ENCODE results near the gene OCA2. TPM values are rescaled to one million over a fixed set of nuclear protein-coding genes. Genes with fewer than 3 reads are reported as not detected.
"Not testable (repeated sequence)": the region's sequence is repeated elsewhere in the genome, so short reads cannot be mapped to it uniquely, and the experiment has no call there.

Gene OCA2
- polyA plus RNA-seq, 3 donors from 2014 or later, result 0.50 TPM; not detected in 2

DNA sequence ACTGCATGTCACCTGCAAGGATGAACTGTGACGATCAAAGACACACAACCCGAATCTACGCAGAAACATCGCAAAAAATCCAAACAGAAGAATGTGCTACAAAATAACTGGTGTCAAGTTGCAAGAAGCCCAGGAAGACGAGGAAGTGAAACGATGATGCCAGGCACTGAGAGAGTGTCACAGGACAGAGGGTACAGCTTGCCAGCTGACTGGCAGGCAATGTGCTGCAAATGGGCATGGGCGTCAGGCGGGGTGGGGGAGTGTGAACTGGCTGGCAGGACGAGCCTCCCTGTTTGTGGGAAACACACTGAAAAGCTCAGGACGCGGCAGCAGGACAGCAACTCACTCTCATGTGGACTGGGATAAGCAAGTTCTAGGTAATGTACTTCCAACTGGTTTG is 28.9 kb upstream of the OCA2 start:
- peaks cover 0 to 2% (median 2%) of the 10 kb centered on the region in 3 donors for H3K27me3 Mint-ChIP-seq (ENCODE audit: low read depth in 3 of 3)
- H3K36me3 Mint-ChIP-seq, result peaks cover 11 to 27% (median 15%) of the 10 kb centered on the region in 3 donors
- H3K4me3 Mint-ChIP-seq, result no peak overlapping the region
- peak overlapping the region in 1 of 6 donors; percentile 61 for H3K27ac Mint-ChIP-seq
- no peaks in the 10 kb centered on the region for H3K9me3 Mint-ChIP-seq
- peaks cover 4 to 7% of the 10 kb centered on the region in 2 donors for H3K4me1 Mint-ChIP-seq
- DNase-seq, result no peak

DNA sequence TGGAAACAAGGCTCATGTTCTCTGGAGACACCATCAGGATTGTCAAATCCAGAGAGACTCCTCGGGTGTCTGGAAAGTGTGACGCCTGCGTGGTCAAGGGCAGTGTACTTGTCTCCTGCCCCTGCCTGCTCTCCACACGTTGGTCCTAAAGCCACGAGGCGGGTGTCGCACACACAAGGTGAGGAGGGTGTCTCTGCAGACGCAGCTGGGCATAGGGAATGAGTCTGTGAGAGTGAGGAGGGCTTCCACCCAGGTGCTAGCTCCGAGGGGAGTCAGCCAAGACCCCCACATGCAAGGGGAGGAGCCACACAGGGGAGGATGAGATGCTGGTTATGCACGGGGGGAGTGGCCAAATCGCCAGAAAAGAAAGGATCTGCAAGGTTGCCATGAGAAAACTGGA is 27.9 kb upstream of the OCA2 start:
- H3K4me1 Mint-ChIP-seq, result peaks cover 4 to 7% of the 10 kb centered on the region in 2 donors
- H3K4me3 Mint-ChIP-seq, result no peak overlapping the region
- H3K27me3 Mint-ChIP-seq (ENCODE audit: low read depth in 3 of 3), result peaks cover 0 to 2% (median 2%) of the 10 kb centered on the region in 3 donors
- no peaks in the 10 kb centered on the region for H3K9me3 Mint-ChIP-seq
- DNase-seq, result no peak
- H3K27ac Mint-ChIP-seq, result no peak overlapping the region
- H3K36me3 Mint-ChIP-seq, result peaks cover 9 to 25% (median 11%) of the 10 kb centered on the region in 3 donors

DNA sequence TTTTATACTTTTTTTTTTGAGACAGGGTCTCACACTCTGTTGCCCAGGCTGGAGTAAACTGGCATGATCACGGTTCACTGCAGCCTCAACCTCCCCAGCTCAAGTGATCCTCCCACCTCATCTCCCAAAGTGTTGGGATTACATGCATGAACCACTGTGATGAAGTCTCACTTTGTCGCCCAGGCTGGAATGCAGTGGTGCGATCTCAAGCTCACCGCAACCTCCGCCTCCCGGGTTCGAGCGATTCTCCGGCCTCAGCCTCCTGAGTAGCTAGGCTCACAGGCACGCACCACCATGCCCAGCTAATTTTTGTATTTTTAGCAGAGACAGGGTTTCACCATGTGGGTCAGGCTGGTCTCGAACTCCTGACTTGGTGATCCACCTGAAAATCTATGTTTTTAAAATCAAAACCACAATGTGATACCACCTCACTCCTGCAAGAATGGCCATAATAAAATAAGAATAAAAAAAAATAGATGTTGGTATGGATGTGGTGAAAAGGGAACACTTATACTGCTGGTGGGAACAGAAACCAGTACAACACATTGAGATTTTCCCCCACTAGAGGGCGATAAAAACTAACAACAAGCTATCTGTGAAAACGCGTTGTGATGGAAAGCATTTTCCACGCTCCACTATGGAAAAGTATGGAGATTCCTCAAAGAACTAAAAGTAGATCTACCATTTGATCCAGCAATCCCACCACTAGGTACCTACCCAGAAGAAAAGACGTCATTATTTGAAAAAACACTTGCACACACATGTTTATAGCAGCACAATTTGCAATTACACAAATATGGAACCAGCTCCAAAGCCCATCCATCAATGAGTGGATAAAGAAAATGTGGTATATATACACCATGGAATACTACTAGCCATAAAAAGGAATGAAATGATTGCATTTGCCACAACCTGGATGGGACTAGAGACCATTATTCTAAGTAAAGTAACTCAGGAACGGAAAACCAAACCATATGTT is 26.8 kb upstream of the OCA2 start:
- DNase-seq, result peak; percentile 26 to 44 (median 30)
- H3K9me3 Mint-ChIP-seq, result no peaks in the 10 kb centered on the region
- H3K4me1 Mint-ChIP-seq, result peaks cover 4 to 7% of the 10 kb centered on the region in 2 donors
- no peak overlapping the region for H3K4me3 Mint-ChIP-seq
- no peak overlapping the region for H3K27ac Mint-ChIP-seq
- peaks cover 11 to 27% (median 14%) of the 10 kb centered on the region in 3 donors for H3K36me3 Mint-ChIP-seq
- peaks cover 0 to 2% (median 2%) of the 10 kb centered on the region in 3 donors for H3K27me3 Mint-ChIP-seq (ENCODE audit: low read depth in 3 of 3)

DNA sequence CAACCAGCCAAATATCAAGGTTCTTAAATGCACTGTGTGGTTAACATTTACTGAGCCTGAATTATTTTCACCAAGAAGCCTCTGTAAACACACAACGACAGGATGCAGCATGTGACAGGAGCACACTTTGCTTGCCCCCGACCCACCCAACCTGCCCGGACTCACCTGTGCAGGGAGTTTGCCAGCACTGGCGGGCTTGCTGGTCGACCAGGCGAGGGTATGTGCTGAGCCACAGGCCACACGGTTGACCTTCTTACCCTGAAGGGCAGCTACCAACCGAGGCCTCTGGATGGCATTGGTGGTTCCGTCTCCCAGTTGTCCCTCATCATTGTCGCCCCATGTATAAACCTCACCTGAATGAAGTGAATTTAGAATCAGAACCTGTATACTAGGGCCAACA is 25.7 kb upstream of the OCA2 start:
- H3K9me3 Mint-ChIP-seq, result no peaks in the 10 kb centered on the region
- peaks cover 0 to 2% (median 2%) of the 10 kb centered on the region in 3 donors for H3K27me3 Mint-ChIP-seq (ENCODE audit: low read depth in 3 of 3)
- no peak overlapping the region for H3K27ac Mint-ChIP-seq
- no peak overlapping the region for H3K4me3 Mint-ChIP-seq
- H3K4me1 Mint-ChIP-seq, result peaks cover 4 to 7% of the 10 kb centered on the region in 2 donors
- no peak for DNase-seq
- H3K36me3 Mint-ChIP-seq, result peaks cover 17 to 38% (median 24%) of the 10 kb centered on the region in 3 donors

DNA sequence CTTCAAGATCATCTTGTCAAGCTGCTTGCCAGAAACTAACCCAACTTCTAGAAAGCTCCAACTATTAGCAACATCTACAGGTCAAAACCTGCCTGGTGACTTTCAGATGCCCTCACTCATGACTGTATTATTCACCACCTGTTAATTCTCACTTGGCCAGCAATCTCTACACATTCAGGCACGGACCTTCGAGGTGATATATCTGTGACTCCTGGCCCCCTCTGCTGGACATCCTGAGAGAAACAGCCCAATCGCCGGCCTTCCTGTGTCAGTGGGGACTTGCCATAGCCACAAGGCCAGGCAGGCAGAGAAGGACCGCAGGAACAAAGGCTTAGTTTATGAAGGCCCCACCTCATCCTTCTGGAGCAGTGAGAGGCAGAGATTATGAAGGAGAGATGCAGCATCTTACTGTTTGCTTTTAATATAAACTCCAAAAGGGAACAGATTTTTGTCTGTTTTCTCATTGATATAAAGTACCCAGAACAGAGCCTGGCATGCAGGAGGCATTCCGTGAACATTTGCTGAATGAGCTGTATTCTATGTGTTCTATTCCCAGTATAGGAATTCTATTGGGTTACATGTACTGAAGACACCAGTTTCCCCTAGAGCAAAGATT is 24.4 kb upstream of the OCA2 start:
- H3K27me3 Mint-ChIP-seq (ENCODE audit: low read depth in 3 of 3), result peaks cover 0 to 2% (median 0%) of the 10 kb centered on the region in 3 donors
- peak; percentile 46 to 73 (median 51) for DNase-seq
- H3K4me1 Mint-ChIP-seq, result peaks cover 4 to 7% of the 10 kb centered on the region in 2 donors
- no peak overlapping the region for H3K27ac Mint-ChIP-seq
- H3K4me3 Mint-ChIP-seq, result no peak overlapping the region
- no peaks in the 10 kb centered on the region for H3K9me3 Mint-ChIP-seq
- peaks cover 19 to 34% (median 24%) of the 10 kb centered on the region in 3 donors for H3K36me3 Mint-ChIP-seq

DNA sequence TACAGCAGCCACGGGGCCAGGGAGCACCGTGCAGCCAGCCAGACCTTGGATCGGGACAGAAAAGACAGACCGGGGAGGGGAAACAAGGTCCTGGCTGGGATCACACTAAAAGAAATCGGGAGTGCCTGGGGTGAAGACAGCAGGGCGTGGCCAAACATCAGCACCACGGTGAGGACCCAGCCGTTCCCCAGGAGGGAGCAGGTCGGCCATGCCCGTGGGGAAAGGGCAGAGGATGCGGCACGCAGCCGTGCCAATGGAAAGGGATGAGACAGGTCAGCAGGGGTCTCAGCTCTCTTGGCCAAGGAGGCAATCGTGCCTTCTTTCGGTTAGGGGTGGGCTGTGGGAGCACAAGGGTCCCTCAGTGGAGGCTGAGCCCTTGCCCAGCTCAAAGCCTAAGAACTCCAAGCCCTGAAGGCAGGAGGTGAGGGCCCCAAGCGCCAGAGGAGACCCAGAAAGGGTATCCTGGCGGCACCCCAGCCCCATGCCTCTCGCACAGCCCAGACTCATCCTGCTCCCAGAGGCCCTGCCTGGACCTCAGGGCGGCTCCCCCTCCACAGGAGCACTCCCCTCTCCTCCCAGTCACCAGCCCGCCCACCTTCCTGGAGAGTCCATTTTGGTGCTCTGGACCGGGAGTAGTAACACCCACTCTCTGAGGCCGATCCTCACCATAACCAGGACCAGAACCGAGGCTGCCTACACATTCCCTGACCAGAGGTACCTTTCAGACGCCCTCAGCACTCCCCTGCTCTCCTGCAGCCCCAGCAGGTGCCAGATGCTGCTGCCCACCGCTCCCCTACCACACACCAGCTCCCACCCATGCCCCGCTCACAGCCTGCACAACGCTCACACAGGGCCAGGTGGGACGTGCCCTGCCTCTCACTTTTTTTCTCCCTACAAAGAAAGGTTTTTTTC is 23.2 kb upstream of the OCA2 start:
- no peak overlapping the region for H3K4me3 Mint-ChIP-seq
- no peak for DNase-seq
- H3K27me3 Mint-ChIP-seq (ENCODE audit: low read depth in 3 of 3), result no peaks in the 10 kb centered on the region
- H3K4me1 Mint-ChIP-seq, result peaks cover 4 to 7% of the 10 kb centered on the region in 2 donors
- no peaks in the 10 kb centered on the region for H3K9me3 Mint-ChIP-seq
- H3K27ac Mint-ChIP-seq, result no peak overlapping the region
- H3K36me3 Mint-ChIP-seq, result peaks cover 23 to 41% (median 24%) of the 10 kb centered on the region in 3 donors

DNA sequence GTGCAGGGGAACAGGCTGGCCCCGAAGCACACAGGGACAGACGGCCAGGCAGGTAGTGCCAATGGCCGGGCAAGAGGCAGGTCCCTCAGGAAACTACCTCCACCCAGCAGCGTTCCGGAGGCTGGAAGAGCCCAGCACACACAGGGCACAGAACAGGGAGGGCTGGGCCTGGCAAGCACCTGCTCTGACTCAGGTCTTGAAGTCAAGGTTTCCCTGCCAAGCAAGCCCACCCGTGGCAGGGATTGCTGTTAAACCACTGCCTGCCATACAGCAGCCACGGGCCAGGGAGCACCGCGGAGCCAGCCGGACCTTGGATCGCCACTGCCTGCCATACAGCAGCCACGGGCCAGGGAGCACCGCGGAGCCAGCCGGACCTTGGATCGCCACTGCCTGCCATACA is 22.5 kb upstream of the OCA2 start:
- not testable (repeated sequence) for H3K27me3 Mint-ChIP-seq (ENCODE audit: low read depth in 3 of 3); H3K4me1 Mint-ChIP-seq; H3K4me3 Mint-ChIP-seq; DNase-seq; H3K27ac Mint-ChIP-seq; H3K9me3 Mint-ChIP-seq
- H3K36me3 Mint-ChIP-seq, result peaks cover 23 to 42% (median 24%) of the 10 kb centered on the region in 3 donors

DNA sequence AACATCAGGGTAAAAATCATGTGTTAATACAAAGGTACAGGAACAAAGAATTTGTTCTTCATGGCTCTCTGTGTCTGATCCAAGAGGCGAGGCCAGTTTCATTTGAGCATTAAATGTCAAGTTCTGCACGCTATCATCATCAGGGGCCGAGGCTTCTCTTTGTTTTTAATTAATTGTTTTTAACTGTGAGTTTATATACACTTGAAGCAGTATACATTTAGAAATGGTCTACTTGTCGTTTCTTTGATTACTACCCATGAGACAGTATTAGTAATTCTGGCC is 21.2 kb upstream of the OCA2 start:
- DNase-seq, result no peak
- peaks cover 0 to 2% (median 0%) of the 10 kb centered on the region in 3 donors for H3K27me3 Mint-ChIP-seq (ENCODE audit: low read depth in 3 of 3)
- no peak overlapping the region for H3K27ac Mint-ChIP-seq
- no peaks in the 10 kb centered on the region for H3K9me3 Mint-ChIP-seq
- no peak overlapping the region for H3K4me3 Mint-ChIP-seq
- peaks cover 28 to 49% (median 31%) of the 10 kb centered on the region in 3 donors for H3K36me3 Mint-ChIP-seq
- peaks cover 4 to 7% of the 10 kb centered on the region in 2 donors for H3K4me1 Mint-ChIP-seq

DNA sequence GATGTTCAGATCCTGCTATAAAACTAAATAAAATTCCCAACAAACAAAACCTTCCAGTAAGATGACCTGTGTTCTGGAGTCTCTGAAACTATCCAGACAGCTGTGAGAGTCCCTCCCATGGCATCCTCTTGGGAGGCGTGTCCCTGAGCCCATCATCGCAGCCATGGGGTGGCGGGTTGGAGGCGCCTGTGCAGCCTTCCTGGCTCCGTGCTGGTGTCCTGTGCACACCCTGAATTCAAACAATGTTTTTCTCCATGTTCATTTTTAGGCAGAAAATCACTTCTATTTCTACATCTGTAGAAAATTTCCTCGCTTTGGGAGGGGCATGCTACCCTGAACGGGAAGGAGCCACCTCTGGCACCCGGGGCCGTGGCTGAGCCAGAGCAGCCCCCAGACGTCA is 19.4 kb upstream of the OCA2 start:
- Mint-ChIP-seq H3K9me3 (no peaks in the 10 kb centered on the region), H3K4me1 (peaks cover 3 to 5% of the 10 kb centered on the region in 2 donors), H3K36me3 (peaks cover 32 to 47% (median 37%) of the 10 kb centered on the region in 3 donors), H3K4me3 (no peak overlapping the region), H3K27me3 (ENCODE audit: low read depth in 3 of 3) (peaks cover 0 to 2% (median 0%) of the 10 kb centered on the region in 3 donors), H3K27ac (no peak overlapping the region)
- no peak for DNase-seq

DNA sequence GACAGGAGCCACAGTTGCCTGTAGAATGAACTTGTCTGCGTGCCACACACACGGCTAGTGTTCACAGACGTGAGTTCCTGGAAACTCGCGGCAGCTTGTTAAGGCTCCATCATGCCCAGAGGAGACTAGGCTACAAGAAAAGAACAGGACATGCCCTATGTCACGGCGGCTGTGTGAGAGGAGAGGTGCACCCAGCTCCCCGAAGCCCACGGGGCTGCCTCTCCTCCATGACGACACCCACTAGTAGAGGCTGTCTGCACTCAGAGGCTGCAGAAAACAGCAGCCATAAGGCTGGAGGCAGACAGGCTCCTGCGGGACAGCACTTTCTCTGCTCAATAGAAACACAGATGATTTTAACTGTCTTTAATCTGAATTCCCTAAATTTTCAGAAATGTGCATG is 19.0 kb upstream of the OCA2 start:
- Mint-ChIP-seq H3K4me3 (no peak overlapping the region), H3K27me3 (ENCODE audit: low read depth in 3 of 3) (peaks cover 0 to 2% (median 0%) of the 10 kb centered on the region in 3 donors), H3K36me3 (peaks cover 31 to 42% (median 32%) of the 10 kb centered on the region in 3 donors), H3K9me3 (no peaks in the 10 kb centered on the region), H3K4me1 (peaks cover 0 to under 1% of the 10 kb centered on the region in 2 donors), H3K27ac (no peak overlapping the region)
- DNase-seq, result no peak

DNA sequence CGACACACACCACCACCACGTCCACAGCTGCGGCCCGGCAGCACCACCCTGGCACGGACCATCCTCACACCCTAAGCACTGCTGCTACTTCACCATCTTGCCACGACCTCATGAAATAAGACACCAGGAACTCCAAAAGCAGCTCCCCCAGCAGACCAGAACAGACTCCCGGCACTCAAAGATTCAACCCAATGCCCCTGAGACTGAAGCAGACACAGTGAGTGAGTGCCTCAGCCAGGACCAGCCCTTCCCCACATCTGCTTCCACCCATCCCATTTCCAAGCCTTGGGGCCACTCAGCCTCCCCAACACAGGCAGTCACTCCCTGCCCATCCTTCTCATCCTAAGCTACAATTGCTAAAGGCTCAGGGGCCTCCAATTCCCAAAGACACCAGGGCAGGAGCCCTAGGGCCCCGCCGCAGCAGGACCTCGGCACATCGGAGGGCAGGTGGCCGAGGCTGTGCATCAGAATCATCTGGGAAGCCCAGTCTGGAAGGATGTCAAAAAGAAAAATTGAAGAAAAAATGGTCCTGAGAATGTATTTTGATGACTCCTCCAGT is 18.4 kb upstream of the OCA2 start:
- DNase-seq, result no peak
- Mint-ChIP-seq H3K27ac (no peak overlapping the region), H3K4me1 (no peaks in the 10 kb centered on the region), H3K9me3 (no peaks in the 10 kb centered on the region), H3K36me3 (peaks cover 28 to 39% (median 32%) of the 10 kb centered on the region in 3 donors), H3K27me3 (ENCODE audit: low read depth in 3 of 3) (peaks cover 0 to 2% (median 0%) of the 10 kb centered on the region in 3 donors), H3K4me3 (no peak overlapping the region)

DNA sequence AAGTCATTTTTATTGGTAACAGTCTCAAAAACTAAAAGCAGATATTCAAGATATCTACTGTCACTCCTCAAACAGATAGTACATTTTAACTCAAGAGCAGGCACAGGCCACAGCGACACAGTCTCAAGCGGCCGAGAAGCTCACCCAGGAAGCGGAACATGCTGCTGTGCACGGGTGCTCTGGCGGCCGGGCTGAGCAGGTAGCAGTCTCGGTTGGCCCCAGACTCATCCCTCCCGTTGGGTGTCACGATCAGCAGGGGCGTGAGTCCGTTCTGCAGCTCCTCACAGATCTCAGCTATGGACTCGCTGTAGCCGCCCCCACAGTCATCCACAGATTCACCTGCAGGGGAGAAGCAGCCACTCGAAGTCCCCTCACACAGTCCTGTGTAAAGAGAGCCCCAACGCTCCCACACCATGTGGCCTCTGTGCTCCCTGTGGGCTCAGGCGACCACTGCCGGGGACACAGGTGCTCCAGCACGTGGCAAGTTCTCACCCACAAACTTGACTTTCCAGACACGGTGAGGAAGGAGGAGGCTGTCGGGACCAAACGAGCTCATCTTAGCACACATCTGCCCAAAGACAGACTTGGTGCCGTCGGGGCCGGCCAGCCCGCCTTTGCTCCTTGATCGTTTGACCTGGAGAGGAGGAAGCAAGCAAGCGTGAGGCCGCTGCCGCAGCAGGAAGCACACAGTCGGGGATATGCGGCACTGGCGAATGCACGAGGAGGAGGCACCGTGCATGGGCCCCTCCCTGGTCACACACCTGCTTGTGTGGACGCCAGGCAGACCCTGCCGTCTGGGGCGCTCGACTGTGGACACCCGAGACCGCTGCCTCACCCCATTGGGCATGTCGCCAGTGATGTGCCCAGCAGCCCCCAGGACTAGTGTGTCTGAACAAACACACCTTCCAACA is 17.7 kb upstream of the OCA2 start:
- no peak overlapping the region for H3K4me3 Mint-ChIP-seq
- H3K27me3 Mint-ChIP-seq (ENCODE audit: low read depth in 3 of 3), result peaks cover 0 to 2% (median 0%) of the 10 kb centered on the region in 3 donors
- no peaks in the 10 kb centered on the region for H3K4me1 Mint-ChIP-seq
- H3K36me3 Mint-ChIP-seq, result peaks cover 35 to 44% (median 39%) of the 10 kb centered on the region in 3 donors
- no peak for DNase-seq
- no peak overlapping the region for H3K27ac Mint-ChIP-seq
- no peaks in the 10 kb centered on the region for H3K9me3 Mint-ChIP-seq
